GM20431 (cell line): ENCODE results near the gene MACROD2.
"Not testable (repeated sequence)": the region's sequence is repeated elsewhere in the genome, so short reads cannot be mapped to it uniquely, and the experiment has no call there.

Source experiments
- in situ Hi-C: fragments of 300-500 bp; cut with MseI, MboI; formaldehyde crosslinking; loops from one replicate; pipeline ENCODE4 v1.15.0; 2020; ENCODE audit warnings: low sequenced_read_pairs; ENCODE audit not compliant: unreplicated experiment

The MACROD2 gene

DNA sequence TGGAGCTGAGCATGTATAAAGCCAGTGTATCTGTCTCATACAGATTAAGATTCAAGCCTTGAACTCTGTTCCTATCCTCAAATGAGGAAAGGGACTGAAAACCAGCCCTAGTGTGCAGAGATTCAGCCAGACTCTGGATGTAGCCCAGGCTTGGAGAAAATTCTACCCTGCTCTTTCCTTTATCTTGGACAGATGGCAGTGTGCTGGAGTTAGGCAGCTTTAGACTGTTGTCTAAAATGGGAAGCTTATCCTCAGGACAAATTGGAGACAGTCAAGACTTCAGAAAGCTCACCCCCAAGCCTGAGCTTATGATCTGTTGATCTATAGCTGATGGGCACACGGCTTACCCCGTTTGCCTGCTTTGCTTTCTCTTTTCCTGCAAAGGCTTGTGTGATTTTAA is 1520.4 kb downstream of the MACROD2 start:
- in situ Hi-C loops, result no loop called here

DNA sequence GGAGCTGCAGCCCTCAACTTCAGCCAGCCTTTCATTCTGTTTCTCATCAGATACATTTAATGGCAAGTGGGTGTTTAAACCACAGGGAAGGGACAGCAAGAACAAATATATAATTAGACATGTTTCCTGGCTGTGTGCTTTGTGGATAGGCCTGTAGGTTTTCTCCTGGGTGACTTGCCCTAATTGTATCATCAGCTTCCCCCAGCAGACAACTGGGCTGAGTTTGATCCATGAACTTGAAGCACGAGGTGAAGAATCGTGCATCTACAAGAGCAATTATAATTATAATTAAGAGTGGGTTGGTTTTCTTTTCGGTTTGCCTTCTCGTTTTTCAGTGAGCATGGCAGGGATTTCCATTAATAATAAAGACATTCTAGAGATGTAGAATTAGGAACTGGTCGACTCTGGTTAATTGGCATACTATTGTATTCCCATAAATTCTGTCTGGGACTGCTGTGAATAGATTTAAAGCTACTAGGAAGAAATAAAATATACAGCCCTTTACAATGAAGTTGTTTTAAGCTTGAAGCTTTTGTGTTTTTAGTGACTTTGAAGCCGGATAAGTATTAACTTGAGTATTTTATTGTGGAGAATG is 1525.7 kb downstream of the MACROD2 start:
- in situ Hi-C loops, result no loop called here

- in situ Hi-C loops, result no loop called here
These were observed 1528.1 kb downstream of the MACROD2 start for GRCh38 chr20:15523400-15523799.

GRCh38 chr20:15528391-15529111 is 1533.2 kb downstream of the MACROD2 start:
- in situ Hi-C loops, result no loop called here

DNA sequence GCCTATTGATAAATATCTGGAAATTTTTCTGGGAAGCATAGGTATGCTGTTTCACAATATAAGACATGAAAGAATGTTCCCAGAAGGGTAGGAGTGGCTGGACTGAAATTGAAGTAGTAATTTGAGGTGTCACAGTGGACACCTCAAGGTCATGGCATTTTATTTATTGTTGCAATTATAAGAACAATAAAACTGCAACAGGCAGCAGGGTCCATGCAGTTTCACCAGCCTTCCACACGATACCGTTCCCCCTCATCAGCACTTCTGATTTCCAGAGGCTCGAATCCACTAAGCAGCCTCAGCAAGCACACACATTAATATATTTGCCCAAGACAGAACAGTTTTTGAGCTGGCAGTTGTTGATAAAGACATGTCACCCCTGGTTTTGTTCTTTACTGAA is 1540.5 kb downstream of the MACROD2 start:
- in situ Hi-C loops, result no loop called here

DNA sequence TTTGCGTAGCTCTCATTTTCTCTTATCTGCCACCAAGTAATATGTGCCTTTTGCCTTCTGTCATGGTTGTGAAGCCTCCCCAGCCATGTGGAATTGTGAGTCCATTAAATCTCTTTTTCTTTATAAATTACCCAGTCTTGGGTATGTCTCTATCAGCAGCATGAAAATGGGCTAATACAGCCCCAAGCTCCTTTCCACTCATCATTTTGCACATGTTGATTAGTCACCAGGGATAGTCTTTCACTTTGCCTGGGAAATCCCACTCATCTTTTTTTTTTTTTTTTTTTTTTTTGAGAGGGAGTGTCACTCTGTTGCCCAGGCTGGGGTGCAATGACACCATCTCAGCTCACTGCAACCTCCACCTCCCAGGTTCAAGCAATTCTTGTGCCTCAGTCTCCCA is 1541.9 kb downstream of the MACROD2 start:
- in situ Hi-C loops, result not testable (repeated sequence)

- in situ Hi-C loops, result no loop called here
These were observed 1547.3 kb downstream of the MACROD2 start for GRCh38 chr20:15542655-15543054.

DNA sequence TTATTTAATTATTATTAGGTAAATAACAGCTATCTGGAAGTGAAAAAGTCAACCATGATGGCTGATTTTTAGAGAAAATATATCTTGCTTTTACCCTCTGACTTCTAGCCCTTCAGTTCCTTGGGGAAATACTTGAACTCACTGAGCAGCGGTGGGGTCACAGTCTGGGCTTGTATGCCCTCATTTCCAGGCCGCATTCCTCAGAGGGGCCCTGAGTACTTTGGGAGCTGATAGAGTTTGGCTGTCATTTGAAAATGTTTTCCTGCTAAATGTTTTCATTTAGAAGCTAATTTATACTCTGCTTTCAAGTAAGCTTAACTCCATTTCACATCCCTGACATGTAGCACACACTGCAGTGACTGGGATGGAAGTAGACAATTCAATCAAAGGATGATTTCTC is 1549.4 kb downstream of the MACROD2 start:
- in situ Hi-C loops, result no loop called here

DNA sequence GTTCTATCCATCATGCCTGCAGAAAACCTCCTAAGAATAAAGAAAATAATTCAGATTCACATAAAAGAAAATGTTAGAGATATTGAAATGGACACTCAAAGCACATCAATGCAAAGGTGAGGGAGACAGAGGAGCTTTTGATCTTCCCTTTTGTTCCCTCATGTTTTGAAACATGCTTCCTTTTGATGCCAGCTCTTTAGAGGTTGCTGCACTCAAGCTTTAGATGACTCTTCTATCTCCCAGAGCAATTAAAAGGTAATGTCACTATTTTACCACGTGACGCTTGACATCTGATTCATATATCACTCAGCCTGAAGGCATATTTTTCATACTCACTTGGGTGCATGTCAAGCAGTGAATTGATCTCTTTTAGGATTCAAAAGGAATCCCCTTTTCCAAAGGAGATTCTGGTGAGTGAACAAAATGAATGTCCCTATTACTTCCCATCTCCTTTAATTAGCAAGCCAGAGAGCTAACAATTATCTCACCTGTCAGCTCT is 1551.3 kb downstream of the MACROD2 start:
- in situ Hi-C loops, result no loop called here

- in situ Hi-C loops, result no loop called here
These were observed 1551.8 kb downstream of the MACROD2 start for GRCh38 chr20:15547119-15547518.

DNA sequence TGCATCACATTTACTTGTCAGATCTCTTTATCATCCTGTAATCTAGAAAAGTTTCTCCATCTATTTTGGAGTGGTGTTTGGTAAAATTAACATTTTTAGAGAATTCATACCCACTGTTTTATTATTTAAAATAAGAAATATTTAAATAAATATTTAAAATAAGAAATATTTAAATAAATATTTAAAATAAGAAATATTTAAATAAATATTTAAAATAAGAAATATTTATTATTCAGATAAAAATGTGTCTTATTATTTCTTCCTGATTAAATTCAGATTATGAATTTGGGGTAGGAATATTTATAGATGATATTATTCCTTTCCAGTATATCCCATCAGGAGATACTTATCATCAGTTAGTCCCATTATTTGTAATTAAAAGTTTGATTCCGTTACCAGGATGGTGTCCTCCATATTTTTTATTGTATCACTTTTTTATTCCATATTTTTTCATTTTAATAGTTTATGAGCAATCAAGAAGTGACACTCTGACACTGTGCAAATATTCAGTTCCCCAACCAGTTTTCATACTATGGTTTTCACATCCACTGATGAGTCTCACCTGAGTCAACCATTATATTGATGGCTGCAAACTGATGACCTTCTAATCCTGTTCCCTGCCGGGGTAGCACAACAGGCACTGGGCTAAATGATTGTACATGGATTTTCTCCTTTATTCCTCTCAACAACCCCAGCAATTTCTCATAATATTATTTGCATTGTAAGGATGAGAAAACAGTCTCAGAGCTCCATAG is 1555.0 kb downstream of the MACROD2 start:
- in situ Hi-C loops, result no loop called here

DNA sequence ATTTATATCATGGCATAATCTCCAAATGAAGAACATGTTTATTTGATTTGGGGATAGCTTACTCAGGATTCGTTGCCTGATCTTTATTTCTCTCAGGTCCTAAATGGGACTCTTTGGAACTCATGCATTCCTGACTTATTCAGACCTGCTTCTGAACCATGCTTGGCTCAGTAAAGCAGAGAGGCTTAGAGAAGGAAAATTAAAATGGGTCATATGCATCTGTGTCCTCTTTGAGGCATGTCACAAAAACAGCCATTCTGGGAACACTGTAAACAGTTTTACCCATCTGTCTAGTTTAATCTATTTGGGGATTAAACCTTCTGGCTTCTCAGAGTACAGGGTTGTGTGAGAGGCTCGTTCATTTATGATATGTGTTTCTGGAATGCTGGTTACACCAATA is 1560.6 kb downstream of the MACROD2 start:
- in situ Hi-C loops, result no loop called here

- in situ Hi-C loops, result no loop called here
These were observed 1561.6 kb downstream of the MACROD2 start for GRCh38 chr20:15556869-15557268.

- in situ Hi-C loops, result no loop called here
These were observed 1565.8 kb downstream of the MACROD2 start for GRCh38 chr20:15561070-15561569.

DNA sequence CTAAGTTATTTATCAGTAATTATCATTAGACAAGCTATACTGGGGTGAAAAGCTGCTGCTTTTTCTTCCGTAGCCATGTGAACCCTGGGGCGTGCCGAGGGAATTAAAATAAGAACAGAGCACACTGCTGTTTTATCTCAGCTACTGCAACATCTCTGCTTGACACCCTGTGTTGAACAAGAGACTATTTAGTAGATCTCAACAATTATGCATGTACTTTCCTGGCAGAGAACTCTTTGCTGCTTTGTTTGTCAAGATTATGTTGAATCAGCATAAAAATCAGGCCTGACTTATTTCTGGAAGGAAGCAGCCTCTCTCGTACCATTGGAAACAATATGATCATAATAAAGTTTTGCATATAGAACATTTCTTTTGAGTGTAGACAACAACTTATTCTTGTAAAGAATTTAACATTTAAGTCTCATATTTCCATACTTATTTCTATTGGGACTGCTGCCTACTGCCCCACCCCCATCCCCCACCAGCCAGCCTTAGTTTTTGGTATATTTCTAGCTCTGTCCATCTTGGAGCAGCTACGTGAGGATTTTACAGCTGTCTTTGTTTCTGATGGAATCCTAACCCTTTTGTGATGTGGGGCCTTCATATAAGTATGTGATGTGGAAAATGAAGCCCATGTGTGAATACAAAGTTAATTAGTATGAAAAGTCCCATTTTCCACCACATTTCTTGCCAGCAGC is 1566.5 kb downstream of the MACROD2 start:
- in situ Hi-C loops, result no loop called here

- in situ Hi-C loops, result no loop called here
These were observed 1568.5 kb downstream of the MACROD2 start for GRCh38 chr20:15563836-15564235.

GRCh38 chr20:15564981-15565380 is 1569.7 kb downstream of the MACROD2 start:
- in situ Hi-C loops, result no loop called here

DNA sequence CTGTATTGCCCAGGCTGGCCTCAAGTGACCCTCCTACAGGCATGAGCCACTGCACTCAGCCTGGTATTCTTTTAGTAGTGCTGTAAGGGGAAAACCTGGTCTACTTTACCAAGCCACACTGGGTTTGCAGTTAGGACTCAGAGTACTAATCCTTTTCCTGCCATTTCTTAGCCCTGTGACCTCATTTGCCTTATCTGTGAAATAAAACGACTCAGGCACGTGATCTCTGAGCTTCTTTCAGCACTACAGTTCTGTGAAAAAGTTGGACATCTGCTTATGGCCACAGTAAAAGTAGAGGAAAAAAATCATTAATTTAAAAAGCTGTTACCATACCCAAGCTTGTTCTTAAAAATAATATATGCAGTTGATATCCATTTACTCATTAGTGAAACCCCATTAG is 1570.5 kb downstream of the MACROD2 start:
- in situ Hi-C loops, result no loop called here

DNA sequence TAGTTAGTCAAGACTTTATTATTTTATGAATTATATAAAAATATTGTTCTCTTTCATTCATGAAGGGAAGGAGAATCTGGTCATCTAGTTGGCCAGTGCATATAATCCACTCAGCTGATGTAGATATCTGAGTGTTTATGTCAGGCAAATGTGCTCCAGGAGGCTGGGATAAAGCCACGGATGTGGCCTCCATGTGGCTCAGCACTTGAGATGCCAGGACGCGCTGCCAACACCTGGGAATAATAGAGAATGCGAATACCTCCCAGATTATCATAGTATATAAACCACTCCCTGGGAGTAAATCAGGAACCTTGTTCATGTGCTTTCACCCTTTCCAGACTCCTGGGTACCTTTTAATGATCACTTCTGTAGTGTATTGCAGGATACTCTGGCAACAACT is 1571.9 kb downstream of the MACROD2 start:
- in situ Hi-C loops, result no loop called here

GRCh38 chr20:15570156-15570555 is 1574.8 kb downstream of the MACROD2 start:
- in situ Hi-C loops, result no loop called here
